ENCODE data around the gene SLITRK3. TPM values are rescaled to one million over a fixed set of nuclear protein-coding genes. Genes with fewer than 3 reads are reported as not detected.

Gene SLITRK3, protein sequence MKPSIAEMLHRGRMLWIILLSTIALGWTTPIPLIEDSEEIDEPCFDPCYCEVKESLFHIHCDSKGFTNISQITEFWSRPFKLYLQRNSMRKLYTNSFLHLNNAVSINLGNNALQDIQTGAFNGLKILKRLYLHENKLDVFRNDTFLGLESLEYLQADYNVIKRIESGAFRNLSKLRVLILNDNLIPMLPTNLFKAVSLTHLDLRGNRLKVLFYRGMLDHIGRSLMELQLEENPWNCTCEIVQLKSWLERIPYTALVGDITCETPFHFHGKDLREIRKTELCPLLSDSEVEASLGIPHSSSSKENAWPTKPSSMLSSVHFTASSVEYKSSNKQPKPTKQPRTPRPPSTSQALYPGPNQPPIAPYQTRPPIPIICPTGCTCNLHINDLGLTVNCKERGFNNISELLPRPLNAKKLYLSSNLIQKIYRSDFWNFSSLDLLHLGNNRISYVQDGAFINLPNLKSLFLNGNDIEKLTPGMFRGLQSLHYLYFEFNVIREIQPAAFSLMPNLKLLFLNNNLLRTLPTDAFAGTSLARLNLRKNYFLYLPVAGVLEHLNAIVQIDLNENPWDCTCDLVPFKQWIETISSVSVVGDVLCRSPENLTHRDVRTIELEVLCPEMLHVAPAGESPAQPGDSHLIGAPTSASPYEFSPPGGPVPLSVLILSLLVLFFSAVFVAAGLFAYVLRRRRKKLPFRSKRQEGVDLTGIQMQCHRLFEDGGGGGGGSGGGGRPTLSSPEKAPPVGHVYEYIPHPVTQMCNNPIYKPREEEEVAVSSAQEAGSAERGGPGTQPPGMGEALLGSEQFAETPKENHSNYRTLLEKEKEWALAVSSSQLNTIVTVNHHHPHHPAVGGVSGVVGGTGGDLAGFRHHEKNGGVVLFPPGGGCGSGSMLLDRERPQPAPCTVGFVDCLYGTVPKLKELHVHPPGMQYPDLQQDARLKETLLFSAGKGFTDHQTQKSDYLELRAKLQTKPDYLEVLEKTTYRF
- total RNA-seq: not detected in 2 replicates

DNA sequence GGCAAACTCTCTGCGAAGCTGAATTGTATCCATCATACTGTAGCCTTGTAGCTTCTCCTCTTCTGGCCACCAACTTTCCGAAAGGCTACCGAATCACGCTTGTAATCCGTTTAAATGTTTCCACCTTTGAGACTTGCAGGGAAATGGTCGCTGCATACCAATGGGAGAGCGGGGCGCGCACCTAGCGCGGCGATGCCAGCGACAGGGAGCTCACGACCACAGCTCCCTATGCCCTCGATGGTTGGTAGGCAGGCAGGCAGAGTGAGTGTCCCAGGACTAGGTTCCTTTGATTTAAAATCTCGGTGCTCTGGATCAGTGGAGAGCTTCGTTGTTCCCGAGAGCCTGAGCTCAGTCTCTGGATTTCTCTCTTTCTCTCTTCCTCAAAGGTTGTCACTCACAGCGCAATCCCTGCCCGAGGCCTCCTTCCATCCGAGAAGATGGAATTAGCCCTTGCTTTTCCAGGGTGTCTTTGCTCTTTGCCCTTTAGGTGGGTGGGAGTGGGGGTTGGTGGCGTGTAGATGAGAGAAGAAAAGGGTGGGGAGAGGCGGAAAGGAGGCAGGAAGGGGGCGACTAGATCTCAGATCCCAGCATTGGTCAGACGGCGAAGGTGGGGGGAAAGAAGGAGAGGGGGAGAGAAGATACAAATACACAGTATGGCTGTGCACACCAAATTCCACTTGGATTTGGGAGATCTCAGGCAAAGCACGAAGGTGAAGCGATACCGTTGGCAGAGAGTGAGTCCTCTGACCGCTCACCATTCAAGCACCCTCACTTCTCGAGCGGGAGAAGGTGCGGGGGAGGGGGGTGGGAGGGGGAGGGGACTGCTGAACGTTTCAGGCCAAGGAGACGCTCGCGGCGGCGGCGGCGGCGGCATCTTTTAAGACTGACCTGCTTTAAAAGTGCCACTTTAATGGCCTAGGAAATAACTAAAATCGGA lies at the start of gene SLITRK3:
TSS of gene SLITRK3 (minus strand) at position 745 of the 937 bp plus-strand sequence. CDS start 5,554 bp downstream, outside the sequence.
- DNase-seq (ENCODE audit: low read depth): no peak

- no peak for DNase-seq (ENCODE audit: low read depth)
Measured at GRCh38 chr3:165243597-165243996, 47.4 kb upstream of the SLITRK3 start.

DNA sequence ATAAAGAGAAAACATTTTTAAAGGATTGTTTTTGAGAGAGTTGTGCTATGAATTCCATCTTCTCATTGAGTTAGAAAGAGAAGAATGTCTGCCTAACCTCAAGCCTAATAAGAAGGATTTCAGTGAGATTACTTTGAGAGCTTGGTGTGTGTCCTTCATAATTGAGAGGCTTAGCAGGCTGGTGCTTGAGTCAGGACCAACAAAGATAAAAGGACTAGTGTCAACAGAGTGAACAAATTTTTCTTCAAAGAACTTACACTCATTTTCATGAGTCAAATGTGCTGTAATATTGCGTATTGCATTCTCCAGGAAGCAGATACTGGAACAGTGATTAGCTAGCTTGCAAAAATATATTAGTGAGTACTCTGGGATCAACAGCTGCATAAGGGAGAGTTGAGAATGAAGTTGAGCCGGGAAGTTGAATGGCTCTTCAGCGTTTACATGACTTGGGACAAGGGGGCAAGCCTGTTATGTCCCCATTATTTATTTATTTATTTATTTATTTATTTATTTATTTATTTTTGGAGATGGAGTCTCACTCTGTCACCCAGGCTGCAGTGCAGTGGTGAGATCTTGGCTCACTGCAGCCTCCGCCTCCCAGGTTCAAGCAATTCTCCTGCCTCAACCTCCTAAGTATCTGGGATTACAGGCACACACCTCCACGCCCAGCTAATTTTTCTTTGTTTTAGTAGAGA lies 37.5 kb upstream of the SLITRK3 start:
- no peak for DNase-seq (ENCODE audit: low read depth)

DNA sequence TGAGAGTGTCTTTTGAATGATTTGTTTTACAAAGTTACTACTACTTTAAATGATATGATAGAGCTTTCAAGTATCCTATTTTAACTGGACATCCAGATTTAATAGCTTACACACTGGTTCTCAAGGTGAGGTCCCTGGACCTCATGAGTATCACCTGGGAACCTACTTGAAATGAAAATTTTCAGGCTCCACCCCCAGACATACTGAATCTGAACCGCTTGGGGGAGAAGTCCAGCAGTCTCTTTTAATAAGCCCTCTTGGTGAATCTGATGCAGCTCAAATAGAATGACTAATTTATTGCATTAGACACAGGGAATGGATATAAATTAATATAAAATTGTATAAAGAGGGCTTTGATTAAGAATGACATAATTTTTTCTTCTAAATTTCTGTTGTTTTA lies 29.4 kb upstream of the SLITRK3 start:
- DNase-seq (ENCODE audit: low read depth): no peak

- no peak for DNase-seq (ENCODE audit: low read depth)
Measured at GRCh38 chr3:165217739-165218138, 21.6 kb upstream of the SLITRK3 start.

DNA sequence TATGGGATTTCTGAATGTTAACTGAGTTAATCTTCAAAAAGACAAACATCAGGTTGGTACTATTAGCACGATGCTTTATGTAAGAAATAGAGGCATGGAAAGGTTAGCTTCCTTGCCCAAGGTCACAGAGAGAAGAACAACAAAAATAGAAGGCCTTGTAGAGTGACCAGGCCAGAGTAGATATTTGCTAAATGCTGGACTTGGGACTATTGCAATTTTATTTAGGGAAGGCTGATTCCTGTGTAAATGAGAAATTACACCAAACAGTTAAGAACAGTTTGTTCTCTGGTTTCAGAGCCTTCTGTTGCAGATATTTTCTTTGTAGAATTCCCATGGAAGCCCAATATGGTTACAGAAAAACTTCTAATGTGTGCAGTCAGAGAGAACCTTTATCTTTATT lies 16.4 kb upstream of the SLITRK3 start:
- DNase-seq (ENCODE audit: low read depth): no peak

- DNase-seq (ENCODE audit: low read depth): no peak
Measured at GRCh38 chr3:165211721-165212120, 15.5 kb upstream of the SLITRK3 start.

DNA sequence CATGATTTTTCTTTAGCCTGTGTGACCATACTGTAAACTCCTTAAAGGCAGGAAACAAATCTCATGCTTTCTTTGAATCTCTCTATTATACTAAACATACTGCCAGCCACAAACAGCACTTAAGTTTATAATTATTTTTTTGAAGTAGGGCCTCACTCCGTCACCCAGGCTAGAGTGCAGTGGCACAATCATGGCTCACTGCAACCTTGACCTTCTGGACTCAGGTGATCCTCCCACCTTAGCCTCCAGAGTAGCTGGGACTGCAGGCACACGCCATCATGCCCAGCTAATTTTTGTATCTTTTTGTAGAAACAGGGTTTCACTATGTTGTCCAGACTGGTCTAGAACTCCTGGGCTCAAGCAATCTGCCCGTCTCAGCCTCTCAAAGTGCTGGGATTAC lies 14.5 kb upstream of the SLITRK3 start:
- DNase-seq (ENCODE audit: low read depth): no peak

- DNase-seq (ENCODE audit: low read depth): no peak
Measured at GRCh38 chr3:165210132-165210531, 13.9 kb upstream of the SLITRK3 start.

GRCh38 chr3:165206454-165207266 lies 10.5 kb upstream of the SLITRK3 start:
- DNase-seq (ENCODE audit: low read depth): peak; percentile 53

DNA sequence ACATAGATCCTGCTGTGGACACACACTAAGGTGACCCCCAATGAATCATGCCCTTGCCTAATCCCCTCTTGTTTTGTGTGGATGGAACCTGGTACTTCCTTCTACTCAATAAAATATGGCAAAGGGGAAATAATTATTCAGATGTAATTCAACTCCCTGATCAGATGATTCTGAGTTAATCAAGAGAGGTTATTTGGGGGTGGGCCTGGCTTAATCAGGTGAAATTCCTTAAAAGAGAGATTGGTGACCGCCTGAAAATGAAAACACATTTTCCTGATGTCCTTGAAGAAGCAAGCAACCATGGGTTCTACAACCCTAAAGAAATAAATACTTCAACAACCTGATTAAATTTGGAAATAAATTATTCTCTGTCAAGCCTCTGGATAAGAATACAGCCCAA lies 8.3 kb upstream of the SLITRK3 start:
- no peak for DNase-seq (ENCODE audit: low read depth)

GRCh38 chr3:165202995-165203394 lies 6.8 kb upstream of the SLITRK3 start:
- DNase-seq (ENCODE audit: low read depth): no peak

DNA sequence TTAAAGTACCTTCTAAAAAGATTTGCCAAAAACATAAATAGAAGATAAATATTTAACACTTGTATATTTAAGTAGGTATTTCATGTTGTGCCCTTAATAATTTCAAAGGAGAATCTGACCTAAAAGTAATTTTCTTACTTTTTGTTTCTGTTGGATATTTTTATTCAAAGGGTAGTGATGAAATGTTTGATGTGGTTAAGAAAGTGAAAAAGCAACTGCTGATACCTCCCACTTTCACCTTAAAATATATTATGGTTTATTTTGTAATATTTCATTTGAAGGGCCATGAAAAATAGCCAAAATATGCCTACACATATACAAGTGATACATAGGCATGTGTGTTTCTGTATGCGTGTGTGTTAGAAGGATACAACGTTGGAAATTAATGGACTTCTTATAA lies 5.8 kb upstream of the SLITRK3 start:
- no peak for DNase-seq (ENCODE audit: low read depth)

DNA sequence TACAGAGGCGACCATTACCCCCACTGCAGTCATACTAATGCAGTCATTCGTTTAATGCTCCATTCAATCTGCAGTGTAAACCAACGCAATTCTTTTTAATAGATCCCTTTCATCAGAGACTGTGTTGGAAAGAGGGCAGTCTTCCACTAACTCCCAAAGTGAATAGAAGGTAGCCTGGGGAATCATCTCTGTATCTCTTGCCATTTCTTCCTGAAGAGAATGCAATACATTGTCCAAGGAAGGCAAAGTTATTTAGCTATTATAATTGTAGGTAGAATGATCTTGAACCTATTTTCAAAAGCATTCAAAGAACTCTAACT lies 1.3 kb upstream of the SLITRK3 start:
- DNase-seq (ENCODE audit: low read depth): no peak

- DNase-seq (ENCODE audit: low read depth): no peak
Measured at GRCh38 chr3:165196577-165197480, 645 bp upstream of the SLITRK3 start.

DNA sequence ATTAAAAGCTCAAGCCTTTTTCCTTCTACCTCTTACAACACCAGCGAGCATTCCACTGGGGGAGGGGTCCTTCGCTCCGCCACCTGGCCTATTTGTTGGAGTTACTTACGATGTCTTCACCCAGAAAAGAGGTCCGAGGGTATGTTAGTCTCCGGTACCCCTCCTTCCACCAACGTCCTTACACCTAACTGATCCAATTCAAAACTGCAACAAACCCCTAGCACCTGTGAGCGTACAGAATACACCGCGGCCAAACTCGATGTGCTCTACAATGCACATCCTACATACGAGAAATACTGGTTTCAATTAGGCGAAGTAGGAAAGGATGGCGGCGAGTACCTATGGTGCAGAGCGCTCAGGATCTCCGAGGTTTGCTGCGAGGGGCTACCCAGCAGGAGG lies 944 bp downstream of the SLITRK3 start:
- DNase-seq (ENCODE audit: low read depth): no peak

DNA sequence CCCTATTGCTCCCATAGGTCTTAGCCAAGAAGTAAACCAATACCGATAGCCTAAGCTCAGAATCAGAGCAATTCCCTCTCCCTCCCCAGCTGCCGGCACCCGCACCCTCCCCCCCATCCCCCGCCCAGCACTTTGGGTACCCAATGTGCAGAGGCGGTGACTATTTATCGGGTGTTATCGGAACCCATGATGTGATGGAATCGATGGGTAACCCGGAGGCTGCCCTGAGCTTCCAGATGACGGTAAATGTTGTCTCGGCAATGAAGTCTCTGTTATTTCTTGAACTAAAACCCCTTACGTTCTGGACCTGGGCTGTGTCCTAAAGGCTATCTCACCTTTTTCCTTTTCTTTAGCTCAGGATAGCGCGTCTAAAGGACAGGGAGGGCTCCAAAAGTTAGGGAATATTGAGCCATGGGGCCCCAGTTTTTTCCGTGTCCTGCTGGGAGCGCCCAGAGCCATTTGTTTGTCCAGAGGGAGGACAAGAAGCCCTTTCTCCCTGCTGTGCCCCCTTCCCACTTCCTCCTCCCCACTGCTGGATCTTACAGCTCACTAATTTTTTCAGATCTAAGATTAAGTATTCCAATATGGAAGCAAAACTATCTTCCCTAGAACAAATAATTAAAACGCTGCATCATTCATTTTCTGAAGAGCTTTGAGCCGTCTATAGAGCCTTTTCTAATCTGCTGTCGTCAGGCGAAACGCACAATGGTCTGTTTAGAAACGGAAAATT lies 1.5 kb downstream of the SLITRK3 start:
- no peak for DNase-seq (ENCODE audit: low read depth)
